Activated T-cell treated with anti-CD3 and anti-CD28 coated beads for 24 hours (primary cell): ENCODE data around the gene STUB1.
"Not testable (repeated sequence)": the region's sequence is repeated elsewhere in the genome, so short reads cannot be mapped to it uniquely, and the experiment has no call there.

Source experiments
- DNase-seq: peaks from one replicate; pipeline ENCODE4 v3.0.0-alpha.2; 2020; ENCODE audit warnings: low read depth

STUB1 gene

DNA sequence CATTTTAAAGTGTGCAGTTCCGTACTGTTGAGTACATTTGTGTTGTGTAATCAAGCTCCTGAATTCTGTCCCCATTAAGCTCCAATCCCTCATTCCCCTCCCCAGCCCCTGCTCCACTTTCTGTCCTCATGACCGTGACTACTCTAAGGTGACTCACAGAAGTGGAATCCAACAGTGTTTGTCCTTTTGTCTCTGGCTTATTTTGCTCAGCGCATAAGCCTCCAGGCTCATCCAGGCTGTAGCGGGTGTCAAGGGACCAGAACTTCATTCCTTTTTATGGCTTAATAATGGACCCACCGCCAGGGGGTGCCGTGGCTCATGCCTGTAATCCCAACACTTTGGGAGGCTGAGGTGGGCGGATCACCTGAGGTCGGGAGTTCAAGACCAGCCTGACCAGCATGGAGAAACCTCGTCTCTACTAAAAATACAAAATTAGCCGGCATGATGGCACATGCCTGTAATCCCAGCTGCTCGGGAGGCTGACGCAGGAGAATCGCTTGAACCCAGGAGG is 32.6 kb downstream of the STUB1 start:
- not testable (repeated sequence) for DNase-seq

DNA sequence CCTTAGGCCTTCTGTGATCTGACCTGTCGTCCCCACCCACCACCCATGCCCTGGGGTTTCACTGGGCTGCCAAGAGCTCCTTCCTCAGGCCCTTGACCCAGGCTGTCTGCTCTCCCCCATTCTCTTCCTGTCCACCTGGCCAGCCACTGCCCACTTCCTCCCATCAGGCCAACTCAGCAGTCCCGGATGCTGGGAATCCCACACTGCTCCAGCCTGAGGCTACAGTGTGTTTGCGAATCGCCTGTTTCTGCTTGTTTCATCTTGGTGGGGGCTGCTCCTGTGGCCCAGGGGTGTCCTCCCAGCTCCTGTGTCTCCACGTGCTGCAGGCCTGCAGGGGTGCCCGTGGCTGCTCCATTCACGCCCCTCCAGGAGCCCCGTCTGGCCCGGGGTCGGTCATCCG is 33.9 kb downstream of the STUB1 start:
- no peak for DNase-seq

DNA sequence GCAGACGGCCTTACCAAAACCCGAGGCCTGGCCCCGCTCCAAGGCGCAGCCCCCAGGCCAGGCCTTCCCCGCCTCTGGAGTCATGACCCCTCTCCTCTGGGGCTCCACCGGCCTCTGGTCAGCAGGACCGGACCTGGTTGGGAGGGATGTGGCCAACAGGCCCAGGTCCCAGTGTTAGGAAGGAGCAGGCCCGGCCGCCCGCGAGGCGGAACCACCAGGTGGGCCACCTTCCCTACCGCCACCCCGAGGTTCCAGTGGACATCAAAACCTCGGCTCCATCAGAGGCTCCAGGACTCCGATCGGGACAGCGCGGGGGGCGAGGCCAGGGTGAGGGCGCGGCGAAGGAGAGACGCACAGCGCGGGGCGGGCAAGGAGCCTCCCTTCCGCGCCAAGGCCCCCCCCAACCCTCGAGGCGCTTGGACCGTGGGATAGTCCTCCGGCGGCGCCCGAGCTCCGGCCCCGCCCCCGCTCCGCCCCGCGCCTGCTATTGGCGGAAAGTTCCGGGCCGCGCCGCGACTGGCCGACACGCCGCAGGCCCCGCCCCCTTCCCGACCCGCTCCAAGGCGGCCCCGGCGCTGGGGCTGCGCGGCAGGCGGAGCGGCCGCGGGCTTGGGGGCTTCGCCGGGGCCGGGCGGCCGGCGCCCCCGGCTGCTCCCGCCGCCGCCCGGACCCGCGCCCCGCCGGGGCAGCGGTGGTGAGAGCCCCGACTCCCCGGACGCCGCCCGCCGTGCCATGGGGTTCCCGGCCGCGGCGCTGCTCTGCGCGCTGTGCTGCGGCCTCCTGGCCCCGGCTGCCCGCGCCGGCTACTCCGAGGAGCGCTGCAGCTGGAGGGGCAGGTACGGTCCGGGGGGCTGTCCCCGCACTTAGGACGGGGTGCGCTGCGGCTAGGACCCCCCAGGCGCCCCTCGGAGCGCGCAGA is 34.6 kb downstream of the STUB1 start, which contains the start of gene METRN:
TSS of gene METRN (plus strand) at position 561 of the 919 bp plus-strand sequence. CDS start at position 733, 172 bp downstream.
- DNase-seq: peak; percentile 86

DNA sequence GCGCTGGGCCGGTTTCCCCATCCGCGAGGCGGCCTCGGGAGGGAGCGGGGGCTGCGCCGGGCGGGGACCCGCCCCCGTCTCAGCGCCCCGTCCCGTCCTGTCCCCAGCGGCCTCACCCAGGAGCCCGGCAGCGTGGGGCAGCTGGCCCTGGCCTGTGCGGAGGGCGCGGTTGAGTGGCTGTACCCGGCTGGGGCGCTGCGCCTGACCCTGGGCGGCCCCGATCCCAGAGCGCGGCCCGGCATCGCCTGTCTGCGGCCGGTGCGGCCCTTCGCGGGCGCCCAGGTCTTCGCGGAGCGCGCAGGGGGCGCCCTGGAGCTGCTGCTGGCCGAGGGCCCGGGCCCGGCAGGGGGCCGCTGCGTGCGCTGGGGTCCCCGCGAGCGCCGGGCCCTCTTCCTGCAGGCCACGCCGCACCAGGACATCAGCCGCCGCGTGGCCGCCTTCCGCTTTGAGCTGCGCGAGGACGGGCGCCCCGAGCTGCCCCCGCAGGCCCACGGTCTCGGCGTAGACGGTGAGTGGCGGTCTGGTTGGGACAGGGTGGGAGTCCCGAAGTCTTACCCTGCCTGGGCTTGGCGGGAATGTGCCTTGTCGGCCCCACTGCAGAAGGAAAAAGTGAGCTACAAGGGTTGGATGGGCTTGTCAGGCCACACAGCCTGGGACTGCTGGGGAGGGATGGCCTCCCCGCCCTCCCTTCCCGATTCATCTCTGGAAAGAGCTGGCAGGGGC is 35.4 kb downstream of the STUB1 start:
- no peak for DNase-seq

DNA sequence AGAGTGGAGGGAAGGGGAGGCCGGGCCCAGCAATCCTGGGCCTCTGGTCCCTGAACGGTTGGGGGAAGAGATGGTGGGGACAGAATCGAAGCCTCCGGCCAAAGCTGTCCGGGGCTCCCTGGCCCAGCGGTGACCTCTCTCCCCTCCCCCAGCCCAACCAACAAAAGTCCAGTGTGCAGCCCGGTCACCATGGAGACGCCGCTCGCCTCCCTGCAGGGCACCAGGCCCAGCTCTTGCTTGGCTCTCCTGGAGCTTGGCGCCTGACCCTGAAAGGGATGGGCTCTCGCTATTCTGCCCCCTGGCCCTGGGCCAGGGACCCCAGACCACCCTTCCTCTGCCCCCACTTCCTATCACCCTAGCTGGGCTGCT is 36.0 kb downstream of the STUB1 start:
- no peak for DNase-seq

DNA sequence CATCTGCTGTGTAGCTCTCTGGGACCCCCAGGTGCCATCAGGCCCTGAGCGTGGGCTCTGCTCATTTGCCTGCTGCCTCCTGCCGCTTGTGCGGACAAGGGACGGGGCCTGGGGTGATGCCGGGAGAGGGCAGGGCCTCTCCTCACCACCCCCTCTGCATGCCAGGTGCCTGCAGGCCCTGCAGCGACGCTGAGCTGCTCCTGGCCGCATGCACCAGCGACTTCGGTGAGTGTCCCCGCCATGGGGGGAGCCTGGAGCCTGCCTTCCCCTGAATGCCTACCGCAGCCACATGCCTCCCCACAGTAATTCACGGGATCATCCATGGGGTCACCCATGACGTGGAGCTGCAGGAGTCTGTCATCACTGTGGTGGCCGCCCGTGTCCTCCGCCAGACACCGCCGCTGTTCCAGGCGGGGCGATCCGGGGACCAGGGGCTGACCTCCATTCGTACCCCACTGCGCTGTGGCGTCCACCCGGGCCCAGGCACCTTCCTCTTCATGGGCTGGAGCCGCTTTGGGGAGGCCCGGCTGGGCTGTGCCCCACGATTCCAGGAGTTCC is 36.6 kb downstream of the STUB1 start:
- DNase-seq: no peak

DNA sequence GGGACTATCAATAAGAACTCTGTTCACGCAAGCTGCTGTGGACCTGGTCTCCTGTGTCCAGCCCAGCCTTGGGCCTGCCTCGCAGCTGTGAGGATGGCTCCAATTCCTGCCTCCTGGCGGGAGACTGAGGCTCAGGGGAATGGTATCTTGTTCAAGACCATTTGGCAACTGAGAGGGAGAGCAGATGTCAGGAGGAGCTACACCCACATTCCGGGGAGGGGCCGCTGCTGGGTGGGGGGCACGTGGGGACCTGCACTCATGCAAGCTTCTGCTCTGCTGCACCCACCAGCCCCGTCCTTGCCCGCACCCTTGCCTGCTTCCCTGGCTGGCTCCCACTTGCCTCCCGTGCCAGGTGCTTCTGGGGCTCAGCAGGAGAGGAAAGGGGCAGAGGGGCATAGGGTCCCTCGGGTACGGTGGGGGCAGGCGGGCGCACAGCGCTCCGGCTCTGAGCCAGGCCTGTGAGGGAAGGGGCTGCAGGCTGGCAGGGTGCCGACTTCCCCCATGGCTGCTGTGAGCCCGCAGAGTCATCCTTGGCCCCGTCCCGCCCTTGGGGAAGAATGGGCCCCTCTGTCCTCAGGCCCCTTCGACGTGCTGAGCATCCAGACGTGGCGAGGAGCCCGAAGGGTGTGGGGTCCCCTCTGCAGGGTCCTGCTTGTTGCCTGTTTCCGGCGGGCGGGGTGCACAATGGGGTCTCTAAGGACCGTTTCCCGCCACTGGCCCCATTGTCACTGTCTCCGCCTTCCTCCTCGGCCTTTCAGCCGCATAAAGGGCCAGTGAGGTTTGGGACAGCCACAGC is 37.4 kb downstream of the STUB1 start:
- no peak for DNase-seq

DNA sequence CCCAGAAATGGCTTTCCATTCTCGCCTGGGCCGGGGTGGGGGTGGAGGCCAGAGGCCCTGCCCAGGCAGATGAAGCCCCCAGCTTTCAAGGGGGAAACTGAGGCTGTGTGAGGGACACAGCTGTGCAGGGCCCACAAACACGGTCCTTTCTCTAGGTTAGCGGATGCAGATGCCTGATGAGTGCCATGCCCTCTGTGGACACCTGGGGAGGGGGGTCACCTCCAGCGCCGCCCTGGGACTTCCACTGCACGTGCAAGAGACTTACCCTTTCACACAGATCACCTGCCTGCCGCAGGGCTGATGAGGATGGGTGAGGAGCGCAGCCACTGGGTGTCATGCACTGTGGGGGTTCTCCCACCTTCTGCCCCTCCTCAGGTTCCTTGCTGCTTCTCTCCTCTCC is 38.2 kb downstream of the STUB1 start:
- no peak for DNase-seq

DNA sequence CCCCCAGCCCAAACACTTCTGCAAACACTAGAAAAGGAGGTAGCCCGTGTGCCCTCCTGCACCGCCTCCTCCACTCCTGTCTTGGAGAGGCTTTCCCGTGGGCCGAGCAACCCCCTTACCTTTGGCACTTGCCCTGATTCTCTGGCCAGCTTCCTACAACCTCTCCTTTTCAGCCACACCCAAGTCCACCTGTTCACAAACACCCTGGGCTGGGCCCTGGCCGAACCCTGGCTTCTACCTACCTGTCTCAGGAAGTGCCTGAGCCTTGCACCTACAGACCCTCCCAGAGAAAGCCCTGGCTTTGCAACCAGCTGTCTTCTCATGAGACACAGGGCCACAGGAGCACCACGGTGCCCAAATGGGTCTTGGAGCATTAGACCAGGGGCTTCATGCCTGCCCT is 38.7 kb downstream of the STUB1 start:
- DNase-seq: no peak

DNA sequence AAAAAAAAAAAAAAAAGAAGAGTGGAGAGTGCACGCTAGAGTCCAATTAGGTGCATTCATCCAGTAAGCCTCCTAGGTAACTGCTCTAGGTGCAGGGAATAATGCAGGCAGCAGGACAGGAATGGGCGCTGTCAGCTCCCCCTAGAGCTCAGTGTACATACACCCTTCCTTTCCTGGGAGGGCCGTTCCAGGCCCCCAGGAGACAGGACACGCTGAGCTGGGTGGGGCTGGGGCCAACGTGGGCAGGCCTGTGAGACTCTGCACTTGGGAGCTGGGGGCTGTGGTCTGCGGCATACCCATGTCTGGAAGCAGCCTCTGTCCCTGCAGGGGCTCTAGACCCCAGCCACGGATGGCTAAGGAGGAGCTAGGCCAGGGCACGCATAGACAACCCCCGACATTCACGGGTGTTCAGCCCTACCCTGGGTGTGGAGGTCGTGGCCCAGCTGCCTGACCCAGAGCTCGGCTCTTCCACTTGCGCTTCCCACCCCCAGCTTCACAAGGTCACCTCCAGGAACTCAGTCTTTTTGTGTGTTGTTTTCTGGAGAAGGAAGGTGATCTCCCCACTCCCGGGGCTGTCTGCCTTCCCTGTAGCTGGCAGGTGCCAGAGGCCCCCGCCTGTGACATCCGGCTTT is 39.7 kb downstream of the STUB1 start:
- DNase-seq: no peak

DNA sequence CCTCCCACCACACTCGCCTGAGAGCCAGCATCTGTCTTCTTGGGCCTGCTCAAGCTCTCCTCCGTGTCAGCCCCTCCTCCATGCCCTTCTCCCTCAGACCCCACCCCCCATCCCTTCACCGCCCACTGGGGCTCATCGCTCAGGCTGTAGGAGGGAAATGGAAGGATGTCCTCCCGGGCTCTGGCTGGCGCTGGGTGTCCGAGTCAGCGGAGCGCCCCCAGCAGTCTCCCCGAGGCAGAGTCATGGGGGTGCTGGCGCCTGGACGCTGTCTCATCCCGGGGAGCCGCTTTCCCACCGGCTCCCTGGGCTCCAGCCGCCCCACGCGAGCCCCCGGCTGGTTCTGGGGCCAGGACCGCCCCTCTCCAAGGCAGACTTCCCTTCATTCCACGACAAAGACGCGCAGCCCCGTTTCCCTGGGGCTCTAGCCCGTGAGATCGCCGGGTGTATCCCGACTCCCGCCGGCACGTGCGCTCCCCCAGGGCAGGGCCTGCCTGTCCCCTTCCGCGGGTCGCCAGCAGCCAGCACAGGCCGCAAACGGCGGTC is 40.3 kb downstream of the STUB1 start:
- peak; percentile 38 for DNase-seq

DNA sequence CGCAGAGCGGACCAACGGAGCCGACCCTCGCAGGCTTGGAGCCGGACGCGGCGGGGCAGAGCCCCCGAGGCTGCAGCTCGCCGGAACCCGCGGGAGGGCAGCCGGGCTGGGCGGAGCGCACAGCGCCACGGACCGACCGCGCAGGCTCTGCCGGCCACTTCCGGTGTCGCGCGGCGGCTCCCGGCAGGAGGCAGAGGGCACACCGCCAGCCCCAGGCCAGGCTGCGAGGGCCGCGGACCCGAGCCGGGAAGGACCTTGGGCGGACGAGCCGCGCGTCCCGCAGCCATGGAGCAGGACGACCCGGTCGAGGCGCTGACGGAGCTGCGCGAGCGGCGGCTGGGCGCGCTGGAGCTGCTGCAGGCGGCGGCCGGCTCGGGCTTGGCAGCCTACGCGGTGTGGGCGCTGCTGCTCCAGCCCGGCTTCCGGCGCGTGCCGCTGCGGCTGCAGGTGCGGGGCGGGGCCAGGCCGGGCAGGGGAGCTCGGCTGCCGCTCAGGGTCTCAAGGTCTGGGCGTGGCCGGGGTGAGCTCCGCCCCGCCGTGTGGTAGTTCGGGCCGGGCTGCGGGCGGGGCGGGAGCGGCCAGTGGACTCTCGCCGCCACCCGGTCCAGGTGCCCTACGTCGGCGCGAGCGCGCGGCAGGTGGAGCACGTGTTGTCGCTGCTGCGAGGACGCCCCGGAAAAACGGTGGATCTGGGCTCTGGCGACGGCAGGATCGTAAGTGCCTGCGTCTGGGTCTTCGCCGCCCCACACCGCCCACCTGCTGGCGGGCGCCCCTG is 41.0 kb downstream of the STUB1 start, which contains the start of gene ANTKMT:
TSS of gene ANTKMT (plus strand) at position 157 of the 775 bp plus-strand sequence. CDS start at position 286, 129 bp downstream.
- DNase-seq: peak; percentile 68

DNA sequence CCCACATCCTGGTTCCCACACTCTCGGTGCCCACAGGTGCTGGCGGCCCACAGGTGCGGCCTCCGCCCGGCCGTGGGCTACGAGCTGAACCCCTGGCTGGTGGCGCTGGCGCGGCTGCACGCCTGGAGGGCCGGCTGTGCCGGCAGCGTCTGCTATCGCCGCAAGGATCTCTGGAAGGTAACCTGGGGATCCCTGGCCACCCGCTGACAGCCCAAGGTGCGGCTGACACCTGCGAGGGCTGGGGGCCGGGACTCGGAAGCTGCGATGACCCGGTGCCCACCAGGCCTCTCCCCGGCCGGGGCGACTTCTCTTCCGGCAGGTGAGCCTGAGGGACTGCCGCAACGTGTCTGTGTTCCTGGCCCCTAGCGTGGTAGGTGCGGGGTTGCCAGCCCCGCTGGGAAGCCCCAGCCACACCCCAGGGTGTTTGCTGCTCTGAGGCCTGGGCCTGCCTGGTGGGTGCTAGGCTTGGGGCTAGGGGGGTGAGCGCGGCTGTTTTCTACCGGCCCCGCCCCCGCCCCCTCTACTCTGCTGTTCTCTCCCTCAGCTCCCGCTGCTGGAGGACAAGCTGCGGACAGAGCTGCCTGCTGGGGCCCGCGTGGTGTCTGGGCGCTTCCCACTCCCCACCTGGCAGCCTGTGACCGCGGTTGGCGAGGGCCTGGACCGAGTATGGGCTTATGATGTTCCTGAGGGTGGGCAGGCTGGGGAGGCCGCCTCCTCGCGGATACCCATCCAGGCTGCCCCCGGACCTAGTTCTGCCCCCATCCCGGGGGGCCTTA is 41.7 kb downstream of the STUB1 start:
- DNase-seq: no peak

DNA sequence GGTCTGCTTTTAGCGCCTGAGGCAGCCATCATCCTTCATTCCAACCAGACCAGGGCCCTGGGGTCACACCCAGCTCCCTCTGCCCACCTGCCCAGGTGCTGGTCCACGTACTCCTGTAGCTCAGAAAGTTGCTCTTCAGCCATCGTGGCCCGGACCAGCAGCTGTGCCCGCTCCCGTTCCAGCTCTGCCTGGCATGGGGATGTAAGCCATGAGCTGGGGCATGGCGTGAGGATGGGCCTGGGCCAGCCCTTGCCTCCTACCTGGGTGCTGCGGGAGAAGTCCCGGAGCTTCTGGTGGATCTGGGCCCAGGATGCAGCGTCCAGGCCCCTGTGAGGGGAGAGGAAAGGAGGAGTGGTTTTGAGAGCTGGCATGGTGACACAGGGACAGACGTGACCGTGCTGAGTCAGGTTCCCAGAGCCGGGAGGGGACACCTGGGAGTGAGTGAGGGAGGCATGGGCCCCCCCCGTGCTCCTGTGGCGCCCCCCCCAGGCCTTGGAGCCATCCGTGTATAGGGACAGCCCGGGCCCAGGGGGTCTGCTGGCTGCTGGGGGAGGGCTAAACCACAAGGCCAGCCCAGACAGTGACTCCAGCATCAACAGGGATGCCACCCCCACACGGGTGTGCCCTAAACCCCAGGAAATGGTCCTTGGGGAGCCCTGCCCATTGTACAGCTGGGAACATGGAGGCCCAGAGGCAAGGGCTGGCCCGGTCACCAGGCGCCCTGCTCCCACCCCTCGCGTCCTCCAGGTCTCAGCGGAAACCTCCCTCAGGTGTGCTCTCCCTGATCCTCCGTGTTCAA is 42.8 kb downstream of the STUB1 start:
- no peak for DNase-seq

DNA sequence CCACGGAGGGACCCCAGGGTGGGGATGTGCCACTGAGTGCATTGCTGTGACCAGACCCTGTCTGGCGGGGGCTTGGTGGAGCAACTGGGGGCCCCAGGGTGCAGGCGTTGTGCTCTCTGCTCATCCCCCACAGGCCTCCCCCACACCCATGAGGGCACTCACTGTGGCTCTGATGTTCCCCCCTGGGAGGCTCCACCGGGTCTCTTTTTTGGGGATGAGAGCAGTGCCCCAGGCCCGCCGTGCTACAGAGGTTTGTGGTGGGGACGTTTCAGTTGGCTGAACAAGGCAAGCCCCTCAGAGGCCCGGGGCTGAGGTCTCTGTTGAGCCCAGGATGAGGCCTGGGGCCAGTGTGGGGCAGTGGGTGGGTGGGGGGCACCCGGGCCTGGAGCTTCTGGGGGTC is 43.5 kb downstream of the STUB1 start:
- no peak for DNase-seq

DNA sequence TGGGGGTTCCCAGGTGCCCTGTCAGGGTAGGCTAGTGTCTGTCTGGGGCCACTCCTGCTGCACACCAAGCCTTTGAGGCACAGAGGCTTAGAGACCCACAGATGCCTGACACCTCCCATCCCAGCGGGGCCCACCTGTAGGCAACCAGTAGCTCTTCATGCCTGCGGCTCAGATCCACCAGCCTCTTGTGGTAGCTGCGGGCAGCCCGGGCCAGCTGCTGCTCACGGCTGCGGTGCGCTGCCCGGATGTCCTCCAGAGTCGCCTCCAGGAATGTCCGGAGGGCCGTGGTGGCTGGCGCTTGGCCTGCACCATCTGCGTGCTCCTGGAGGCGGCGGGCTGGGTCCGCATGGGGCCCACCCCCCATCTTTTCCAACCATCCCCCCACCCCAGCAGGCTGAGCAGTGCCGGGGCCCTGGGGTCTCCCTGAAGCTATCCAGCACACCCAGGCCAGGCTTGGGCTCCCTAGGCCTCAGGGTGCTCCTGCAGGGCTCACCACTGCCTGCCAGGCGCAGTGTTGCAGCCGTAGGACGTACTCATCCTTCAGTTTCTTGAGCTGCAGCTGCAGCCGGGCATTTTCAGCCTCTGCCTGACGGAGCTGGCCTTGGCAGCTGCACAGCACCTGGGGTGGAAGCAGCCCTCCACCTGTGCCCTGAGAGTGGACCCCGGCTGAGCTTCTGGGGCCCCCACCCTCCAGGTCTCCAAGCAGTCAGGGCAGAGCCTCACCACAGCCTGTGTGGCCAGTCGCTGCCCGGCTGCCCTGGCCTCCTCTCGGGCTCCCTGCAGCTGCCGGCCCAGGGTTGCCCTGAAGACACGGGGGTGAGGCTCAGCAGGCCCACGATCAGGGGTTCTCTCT is 44.2 kb downstream of the STUB1 start:
- no peak for DNase-seq

DNA sequence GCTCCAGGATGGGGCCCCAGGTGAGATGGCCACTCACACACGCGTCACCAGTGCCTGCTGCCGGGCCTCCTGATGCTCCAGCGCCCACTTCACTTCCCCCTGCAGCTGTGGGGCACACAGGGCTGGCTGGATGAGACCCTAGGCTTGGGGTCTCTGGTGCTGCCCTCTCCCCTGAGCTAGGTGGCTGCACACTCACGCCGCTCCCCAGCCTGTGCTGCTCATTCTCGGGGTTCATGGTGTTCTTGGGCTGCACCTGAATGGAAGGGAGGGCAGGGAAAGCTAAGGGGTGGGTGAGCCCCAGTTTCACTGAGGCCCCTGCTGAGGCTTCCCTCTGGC is 44.8 kb downstream of the STUB1 start:
- no peak for DNase-seq
